GM19372 (cell line): Measurements from ENCODE around the gene HOXB8.

Source experiments
- ATAC-seq: cut with Tn5 transposase; IDR thresholded peaks from one replicate; pipeline ENCODE4 v1.9.1; 2021; ENCODE audit warnings: mild to moderate bottlenecking, low read depth, moderate library complexity; ENCODE audit not compliant: unreplicated experiment

Gene HOXB8

GRCh38 chr17:48615047-48615962, at the start of gene HOXB8:
HOXB8 (minus strand) TSS chr17:48615292; CDS start chr17:48614704, 588 bp downstream.
- ATAC-seq: no peak

GRCh38 chr17:48663134-48663924, 48.2 kb upstream of the HOXB8 start:
- ATAC-seq: no peak

GRCh38 chr17:48655913-48656312, 40.8 kb upstream of the HOXB8 start:
- ATAC-seq: no peak

DNA sequence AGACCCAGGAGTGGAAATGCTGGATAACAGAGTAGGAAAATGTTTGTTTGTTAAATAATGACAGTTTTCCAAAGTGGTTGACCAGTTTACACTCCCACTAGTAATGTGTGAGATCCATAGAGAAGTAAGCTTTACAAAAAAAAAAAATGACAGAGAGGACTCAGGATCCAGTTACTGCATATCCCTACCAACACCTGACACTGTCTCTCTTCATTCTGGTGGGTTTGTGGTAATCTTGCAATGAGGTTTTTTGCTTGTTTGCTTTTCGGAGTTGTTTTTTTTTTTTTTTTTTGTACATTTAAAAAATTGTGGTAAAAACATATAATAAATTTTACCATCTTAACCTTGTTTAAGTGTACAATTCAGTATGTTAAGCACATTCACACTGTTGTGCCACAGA, 34.6 kb upstream of the HOXB8 start:
- no peak for ATAC-seq

GRCh38 chr17:48647963-48648245, 32.8 kb upstream of the HOXB8 start:
- no peak for ATAC-seq

GRCh38 chr17:48647103-48647962, 32.2 kb upstream of the HOXB8 start:
- ATAC-seq: no peak

GRCh38 chr17:48646183-48647102, 31.4 kb upstream of the HOXB8 start:
- no peak for ATAC-seq

GRCh38 chr17:48645639-48646182, 30.6 kb upstream of the HOXB8 start:
- no peak for ATAC-seq

DNA sequence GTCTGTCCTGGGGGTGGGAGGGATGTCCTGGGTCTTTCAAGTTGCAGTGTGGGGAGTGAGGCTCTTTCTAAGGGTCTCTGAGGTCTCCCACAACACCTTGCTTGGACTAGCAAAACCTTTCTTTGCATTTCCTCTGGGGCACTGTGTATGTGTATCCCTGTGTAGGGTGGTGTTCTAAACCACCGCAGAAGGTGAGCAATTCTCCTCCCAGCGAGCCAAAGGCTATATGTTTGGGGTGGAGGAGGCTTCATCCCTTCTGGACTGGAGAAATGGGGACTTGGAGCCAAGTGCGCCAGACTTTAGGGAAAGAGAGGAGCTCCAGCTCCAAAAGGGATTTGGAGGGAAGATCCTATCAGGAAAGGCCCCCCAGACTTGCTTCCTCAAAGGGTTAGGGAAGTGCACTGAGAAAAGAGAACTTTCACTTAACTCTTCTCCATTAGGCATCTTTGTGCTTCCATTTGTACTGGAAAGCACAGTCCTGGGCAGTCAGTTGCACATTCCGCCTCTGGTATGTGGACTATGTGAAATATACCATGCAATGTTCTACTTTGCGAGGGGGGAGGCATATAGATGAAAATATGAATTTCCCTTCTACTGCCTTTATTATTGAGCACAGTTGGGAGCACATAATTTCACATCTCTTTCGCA, 29.9 kb upstream of the HOXB8 start:
- ATAC-seq: no peak

DNA sequence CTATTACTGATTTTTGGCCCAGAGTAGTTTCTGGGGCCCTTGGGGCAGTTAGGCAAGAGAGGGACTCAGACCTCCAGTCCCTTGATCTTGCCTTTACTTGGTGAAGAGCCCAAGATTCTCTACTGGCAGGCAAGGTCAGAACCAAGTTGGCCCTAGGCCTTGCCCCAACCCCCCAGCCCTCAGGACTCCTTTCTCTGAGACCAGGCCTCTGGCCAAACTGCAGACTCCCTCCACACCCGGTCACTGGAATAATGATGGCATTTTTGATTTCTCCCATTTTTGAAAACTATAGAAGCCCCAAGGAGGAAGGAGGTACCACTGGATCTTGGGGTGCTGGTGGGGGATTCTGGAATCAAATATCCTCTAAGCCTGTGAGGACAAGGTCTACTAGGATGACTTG, 29.1 kb upstream of the HOXB8 start:
- no peak for ATAC-seq

GRCh38 chr17:48643697-48644012, 28.6 kb upstream of the HOXB8 start:
- no peak for ATAC-seq

DNA sequence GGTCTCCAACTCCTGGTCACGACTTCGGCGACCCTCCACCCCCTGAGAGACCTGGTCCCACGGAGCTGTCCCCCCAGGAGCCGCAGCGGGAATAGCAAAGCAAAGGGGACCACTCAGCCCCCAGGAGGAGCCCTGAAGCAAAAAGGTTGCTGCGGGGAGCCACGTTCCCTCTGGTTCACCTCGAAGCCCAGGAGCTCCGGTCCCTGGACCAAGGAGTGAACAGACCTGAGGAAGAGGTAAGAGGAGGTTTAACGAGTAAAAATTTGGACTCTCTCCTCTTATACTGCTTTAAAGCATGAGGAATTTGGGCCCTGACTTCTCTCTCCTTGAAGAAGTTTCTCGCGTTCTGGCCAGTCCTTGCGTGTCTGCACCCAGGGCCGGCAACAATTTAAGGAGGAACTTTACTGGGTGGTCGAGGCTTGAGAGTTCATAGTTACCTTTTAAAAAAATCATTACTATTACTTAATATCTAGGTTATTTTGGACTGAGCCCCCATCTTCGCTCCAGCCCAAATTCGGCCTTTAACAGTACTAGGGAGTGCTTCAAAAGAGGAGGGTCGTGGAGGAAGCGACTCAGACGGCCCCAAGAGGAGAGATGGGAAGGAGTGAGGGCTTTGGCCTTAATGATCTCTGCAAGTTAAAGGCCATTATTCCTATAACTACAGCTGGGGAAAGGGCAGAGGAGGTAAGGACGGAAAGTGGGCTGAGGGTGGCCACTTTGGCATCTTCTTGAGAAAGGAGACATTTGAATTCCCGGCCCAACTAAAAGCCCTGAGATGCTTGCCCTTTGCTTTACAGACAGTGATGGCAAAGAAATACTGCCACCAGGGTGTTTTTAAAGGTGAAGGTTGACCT, 28.0 kb upstream of the HOXB8 start:
- ATAC-seq: no peak

GRCh38 chr17:48642059-48642842, 27.2 kb upstream of the HOXB8 start:
- no peak for ATAC-seq

- ATAC-seq: no peak
Measured at GRCh38 chr17:48641541-48642058, 26.5 kb upstream of the HOXB8 start.

- ATAC-seq: no peak
Measured at GRCh38 chr17:48640858-48641180, 25.7 kb upstream of the HOXB8 start.

GRCh38 chr17:48639982-48640857, 25.1 kb upstream of the HOXB8 start:
- ATAC-seq: no peak
